Spleen (tissue), 11 donors: Measurements from ENCODE around the gene RAB13. TPM values are rescaled to one million over a fixed set of nuclear protein-coding genes. Genes with fewer than 3 reads are reported as not detected.
A peak's percentile ranks its signal among the peaks of the same experiment; 100 is the strongest.

ENCODE experiments used
- DNase-seq: peaks from one replicate; pipeline ENCODE4 v3.0.0-alpha.2; 2020
- H3K27ac ChIP-seq, 8 donors: fragments of 200-600 bp; sonication (generic) in 7 of 8; 1 replicate in 4 of 8; 2 replicates in 4 of 8; pipeline versions ENCODE4 v1.5.0 to v1.8.0; 2016 to 2021; ENCODE audit warnings: inconsistent platforms in 4 of 8, mild to moderate bottlenecking in 4 of 8, moderate library complexity in 1 of 8
- H3K27me3 ChIP-seq, 7 donors: fragments of 200-600 bp; sonication (generic) in 6 of 7; replicated peaks in 1 of 7; 1 replicate in 4 of 7; 2 replicates in 3 of 7; pipeline versions ENCODE4 v1.5.0 to v1.8.0; 2016 to 2021; ENCODE audit warnings: inconsistent platforms in 3 of 7, mild to moderate bottlenecking in 1 of 7
- H3K36me3 ChIP-seq, 6 donors: fragments of 200-600 bp; sonication (generic) in 5 of 6; 1 replicate in 4 of 6; 2 replicates in 2 of 6; pipeline versions ENCODE4 v1.5.0 to v1.8.0; 2016 to 2021; ENCODE audit warnings: inconsistent platforms in 2 of 6
- H3K4me1 ChIP-seq, 6 donors: fragments of 200-600 bp; sonication (generic) in 5 of 6; 1 replicate in 3 of 6; 2 replicates in 3 of 6; pipeline versions ENCODE4 v1.5.0 to v1.8.0; 2016 to 2021; ENCODE audit warnings: inconsistent platforms in 3 of 6
- H3K4me3 ChIP-seq, 8 donors: fragments of 200-600 bp; sonication (generic) in 7 of 8; 1 replicate in 4 of 8; 2 replicates in 4 of 8; pipeline versions ENCODE4 v1.5.0 to v1.8.0; 2016 to 2021; ENCODE audit warnings: inconsistent platforms in 4 of 8, mild to moderate bottlenecking in 4 of 8, moderate library complexity in 2 of 8
- H3K9me3 ChIP-seq, 8 donors: fragments of 200-600 bp; sonication (generic) in 7 of 8; 1 replicate in 4 of 8; 2 replicates in 4 of 8; pipeline versions ENCODE4 v1.5.0 to v1.8.0; 2016 to 2021; ENCODE audit warnings: inconsistent platforms in 4 of 8
- POLR2A ChIP-seq, 3 donors: fragments of 450-650 bp; IDR thresholded peaks; one replicate each; pipeline ENCODE4 v1.5.1; 2017; ENCODE audit warnings: antibody characterized with exemption in 3 of 3, mild to moderate bottlenecking in 1 of 3
- POLR2AphosphoS5 ChIP-seq, 3 donors: sonication (generic); formaldehyde crosslinking; IDR thresholded peaks; one replicate each; pipeline ENCODE4 v1.5.1; 2017; ENCODE audit warnings: antibody characterized with exemption in 3 of 3
- WGBS, 5 donors: extraction: QIAGEN DNeasy Blood & Tissue Kit in 3 of 5; methylation state at CpG; one replicate each; pipeline versions ENCODE4 v1.1.5 to v1.1.7; 2013 to 2018; 5-methylcytosine and 5-hydroxymethylcytosine counted together
- intact Hi-C: fragments of 100-400 bp; cut with DNase I; formaldehyde crosslinking; loops from one replicate; pipeline ENCODE4 v1.15.0; 2023; ENCODE audit warnings: low total_unique reads
- polyA plus RNA-seq, 3 donors: library from polyadenylated mRNA; stranded (reverse); fragments of 200-250 nt; gene quantifications; one replicate each; pipeline ENCODE4 v1.2.1, GENCODE V29; 2013
- total RNA-seq, 7 donors: library from RNA; depleted of rRNA in 3 of 7; stranded (reverse); fragments of >200 nt in 3 of 7; fragmentation: NEBNext Ultra II Directional in 4 of 7; extraction: Animal tissue kit (Norgen Biotek cat#: 25700) in 4 of 7; gene quantifications; one replicate each; pipeline versions ENCODE4 v1.1.0 to v1.2.1, GENCODE V29; 2016 to 2021
- TF ChIP-seq, protein P1 (sequence below), 11 experiments: fragments of 200-600 bp in 7 of 11; fragments of 450-650 bp in 4 of 11; sonication (generic) in 4 of 11; IDR thresholded peaks in 8 of 11; conservative IDR thresholded peaks in 3 of 11; 1 replicate in 7 of 11; 2 replicates in 4 of 11; pipeline versions ENCODE4 v1.4.0 to v1.8.0; 2016 to 2021; ENCODE audit warnings: antibody characterized with exemption in 11 of 11, inconsistent platforms in 4 of 11, mild to moderate bottlenecking in 1 of 11
- donor health status: healthy with polysubstance abuse.
- donor health status: DM: no; HTN: no; CAD: no; lungs with moderate emphysema.
- donor health status: DM: no; HTN: no; CAD: no.
- donor health status: Bipolar disorder and iron deficiency.
- donor health status: healthy.
- donor health status: DM: no; HTN: no; CAD: no.
- donor health status: DM: yes; HTN: yes; CAD: no.

Gene RAB13
- total and polyA plus RNA-seq, 10 donors, result 31.8 to 115 (median 74.9) TPM

- TF ChIP-seq POLR2A (IDR thresholded peaks at IDR 0.05) (no peak), POLR2AphosphoS5 (IDR thresholded peaks at IDR 0.05) (peak in 1 of 3 donors; percentile 63)
- TF ChIP-seq, protein P1, sequence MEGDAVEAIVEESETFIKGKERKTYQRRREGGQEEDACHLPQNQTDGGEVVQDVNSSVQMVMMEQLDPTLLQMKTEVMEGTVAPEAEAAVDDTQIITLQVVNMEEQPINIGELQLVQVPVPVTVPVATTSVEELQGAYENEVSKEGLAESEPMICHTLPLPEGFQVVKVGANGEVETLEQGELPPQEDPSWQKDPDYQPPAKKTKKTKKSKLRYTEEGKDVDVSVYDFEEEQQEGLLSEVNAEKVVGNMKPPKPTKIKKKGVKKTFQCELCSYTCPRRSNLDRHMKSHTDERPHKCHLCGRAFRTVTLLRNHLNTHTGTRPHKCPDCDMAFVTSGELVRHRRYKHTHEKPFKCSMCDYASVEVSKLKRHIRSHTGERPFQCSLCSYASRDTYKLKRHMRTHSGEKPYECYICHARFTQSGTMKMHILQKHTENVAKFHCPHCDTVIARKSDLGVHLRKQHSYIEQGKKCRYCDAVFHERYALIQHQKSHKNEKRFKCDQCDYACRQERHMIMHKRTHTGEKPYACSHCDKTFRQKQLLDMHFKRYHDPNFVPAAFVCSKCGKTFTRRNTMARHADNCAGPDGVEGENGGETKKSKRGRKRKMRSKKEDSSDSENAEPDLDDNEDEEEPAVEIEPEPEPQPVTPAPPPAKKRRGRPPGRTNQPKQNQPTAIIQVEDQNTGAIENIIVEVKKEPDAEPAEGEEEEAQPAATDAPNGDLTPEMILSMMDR (IDR thresholded peaks at IDR 0.05 in 8 of 11, conservative IDR thresholded peaks at IDR 0.05 in 3 of 11), result no peak
- DNase-seq, result peak; percentile 78
- Histone ChIP-seq H3K36me3 (peaks cover 0 to 73% (median 66%) of the 10 kb centered on the region in 6 donors), H3K4me3 (peak overlapping the region in 1 of 8 donors; percentile 6), H3K4me1 (peaks cover 14 to 67% (median 46%) of the 10 kb centered on the region in 6 donors), H3K9me3 (no peaks in the 10 kb centered on the region), H3K27ac (peak overlapping the region in 5 of 8 donors; percentile 7 to 100 (median 100)), H3K27me3 (no peaks in the 10 kb centered on the region)
- 81 to 92% (median 85%) methylated on average over 9 to 11 of the region's 11 CpGs for WGBS, 5 donors
- intact Hi-C loops, result no loop called here
Observed at GRCh38 chr1:153942766-153943549, 43.2 kb downstream of the RAB13 start.

- H3K36me3 ChIP-seq, result peaks cover 2 to 73% (median 66%) of the 10 kb centered on the region in 6 donors
Observed at GRCh38 chr1:153941826-153942725, 44.1 kb downstream of the RAB13 start.

GRCh38 chr1:153940756-153941155 lies 45.4 kb downstream of the RAB13 start:
- DNase-seq, result peak; percentile 73
- Histone ChIP-seq H3K27ac (peak overlapping the region in 1 of 8 donors; percentile 24), H3K36me3 (peaks cover 6 to 85% (median 79%) of the 10 kb centered on the region in 6 donors), H3K9me3 (no peaks in the 10 kb centered on the region), H3K4me3 (no peak overlapping the region), H3K27me3 (no peaks in the 10 kb centered on the region), H3K4me1 (peaks cover 8 to 52% (median 33%) of the 10 kb centered on the region in 6 donors)
- WGBS, 5 donors, result 93 to 99% (median 94%) methylated on average over 8 of the region's 8 CpGs
- TF ChIP-seq, protein P1 (IDR thresholded peaks at IDR 0.05 in 8 of 11, conservative IDR thresholded peaks at IDR 0.05 in 3 of 11), result no peak
- peak in 1 of 3 donors; percentile 61 for TF ChIP-seq POLR2AphosphoS5 (IDR thresholded peaks at IDR 0.05)
- no peak for TF ChIP-seq POLR2A (IDR thresholded peaks at IDR 0.05)
- intact Hi-C loops, result no loop called here

More at GRCh38 chr1:153941826-153942725, 44.1 kb downstream of the RAB13 start:
- TF ChIP-seq POLR2A (IDR thresholded peaks at IDR 0.05) (no peak), POLR2AphosphoS5 (IDR thresholded peaks at IDR 0.05) (peak in 2 of 3 donors; percentile 41 to 60)
- TF ChIP-seq, protein P1 (IDR thresholded peaks at IDR 0.05 in 8 of 11, conservative IDR thresholded peaks at IDR 0.05 in 3 of 11), result no peak
- Histone ChIP-seq H3K4me1 (peaks cover 13 to 58% (median 39%) of the 10 kb centered on the region in 6 donors), H3K9me3 (no peaks in the 10 kb centered on the region), H3K27ac (peak overlapping the region in 2 of 8 donors; percentile 100), H3K27me3 (no peaks in the 10 kb centered on the region), H3K4me3 (no peak overlapping the region)
- intact Hi-C loops, result no loop called here
- DNase-seq, result peak; percentile 75
- 93 to 96% (median 95%) methylated on average over 20 to 34 of the region's 34 CpGs for WGBS, 5 donors
